GM19463 (cell line): ENCODE data around the gene UBXN7.
A peak's percentile ranks its signal among the peaks of the same experiment; 100 is the strongest.
"Not testable (repeated sequence)": the region's sequence is repeated elsewhere in the genome, so short reads cannot be mapped to it uniquely, and the experiment has no call there.

Experiments used
- ATAC-seq: cut with Tn5 transposase; IDR thresholded peaks from one replicate; pipeline ENCODE4 v1.9.1; 2021; ENCODE audit warnings: mild to moderate bottlenecking, moderate library complexity; ENCODE audit not compliant: unreplicated experiment

The UBXN7 gene

DNA sequence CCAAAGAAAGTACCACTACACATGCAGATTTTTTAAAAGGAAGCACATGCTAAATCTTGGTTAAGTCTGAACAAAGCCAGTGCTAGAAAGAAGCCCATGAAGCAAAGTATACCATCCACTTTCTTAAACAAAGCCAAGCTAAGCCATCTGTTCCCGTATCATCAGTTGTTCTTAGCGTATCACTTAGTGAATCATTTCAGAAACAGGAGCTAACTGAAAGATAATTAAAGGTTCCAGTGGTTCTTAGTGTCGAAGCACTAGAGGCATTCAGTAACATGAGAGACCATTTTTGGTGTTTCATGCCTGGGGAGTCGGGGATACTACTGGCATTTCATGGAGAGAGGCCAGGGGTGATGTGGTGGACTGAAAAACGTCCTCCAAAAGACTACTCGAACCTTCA, 12.8 kb downstream of the UBXN7 start:
- no peak for ATAC-seq

DNA sequence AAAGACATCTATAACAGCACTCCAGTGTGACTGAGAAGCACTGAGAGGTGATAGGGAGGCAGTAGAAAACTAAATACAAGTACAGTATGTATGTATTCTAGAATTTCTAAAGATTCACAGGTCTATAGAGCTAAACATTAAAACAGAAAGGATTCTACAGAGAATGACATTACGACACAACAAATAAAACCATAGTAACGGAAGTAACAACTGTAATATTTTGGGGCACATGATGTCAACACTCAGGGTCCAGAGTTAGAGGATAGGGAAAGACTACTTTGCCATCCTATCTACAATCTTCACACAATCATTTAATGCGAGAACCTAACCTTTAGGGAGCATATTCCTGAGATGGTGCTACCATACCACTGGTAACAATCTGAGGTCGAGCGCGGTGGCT, 13.6 kb downstream of the UBXN7 start:
- no peak for ATAC-seq

DNA sequence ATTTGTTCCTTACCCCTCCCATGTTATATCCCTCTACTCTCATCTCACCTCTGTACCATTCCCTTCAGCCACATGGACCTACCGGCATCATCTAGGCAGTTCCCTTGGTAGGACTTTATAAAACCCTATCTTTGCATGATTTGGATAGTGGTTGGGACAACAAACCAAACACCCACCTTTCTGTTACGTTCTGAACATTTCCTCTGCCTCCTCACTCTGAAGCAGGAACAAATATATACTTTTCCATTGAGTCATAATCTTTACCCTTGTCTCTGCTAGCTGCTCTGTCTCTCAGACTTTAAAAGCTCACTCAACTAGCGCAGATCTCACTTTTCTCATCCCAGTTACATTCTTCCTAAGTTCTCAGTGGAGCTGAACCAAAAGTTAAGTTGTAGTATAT, 17.8 kb downstream of the UBXN7 start:
- ATAC-seq, result no peak

DNA sequence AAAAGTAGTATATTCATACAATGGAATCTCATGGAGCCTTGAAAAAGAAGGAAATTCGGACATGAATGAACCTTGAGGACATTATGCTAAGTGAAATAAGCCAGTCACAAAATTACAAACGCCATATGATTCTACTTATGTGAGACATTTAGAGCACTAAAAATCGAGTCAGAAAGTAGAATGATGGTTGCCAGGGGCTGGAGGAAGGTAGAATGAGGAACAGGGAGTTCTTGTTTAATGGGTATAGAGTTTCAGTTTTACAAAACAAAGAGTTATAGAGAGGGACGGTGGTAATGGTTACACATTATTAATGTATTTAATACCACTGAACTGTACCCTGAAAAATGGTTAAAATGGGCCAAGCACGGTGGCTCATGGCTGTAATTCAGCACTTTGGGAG, 19.5 kb downstream of the UBXN7 start:
- peak; percentile 77 for ATAC-seq

DNA sequence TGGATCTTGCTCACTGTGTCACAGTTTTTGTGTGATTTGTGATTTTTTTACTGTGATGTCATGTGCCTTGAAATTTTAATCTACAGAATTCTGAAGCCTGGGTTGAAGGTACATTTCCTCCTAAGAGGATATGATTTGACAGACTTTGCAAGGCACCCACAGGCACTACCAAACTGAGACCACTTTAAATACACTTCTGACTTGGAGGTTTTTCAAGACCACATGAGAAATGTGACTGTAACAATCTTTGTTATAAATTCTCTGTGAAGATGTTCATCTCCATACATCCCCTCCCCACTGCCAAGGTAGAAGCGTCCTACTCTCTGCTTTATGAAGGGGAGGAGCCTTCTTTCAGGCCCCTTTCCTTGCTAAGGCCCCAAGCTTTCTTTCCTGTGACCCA, 22.8 kb downstream of the UBXN7 start:
- ATAC-seq, result no peak

DNA sequence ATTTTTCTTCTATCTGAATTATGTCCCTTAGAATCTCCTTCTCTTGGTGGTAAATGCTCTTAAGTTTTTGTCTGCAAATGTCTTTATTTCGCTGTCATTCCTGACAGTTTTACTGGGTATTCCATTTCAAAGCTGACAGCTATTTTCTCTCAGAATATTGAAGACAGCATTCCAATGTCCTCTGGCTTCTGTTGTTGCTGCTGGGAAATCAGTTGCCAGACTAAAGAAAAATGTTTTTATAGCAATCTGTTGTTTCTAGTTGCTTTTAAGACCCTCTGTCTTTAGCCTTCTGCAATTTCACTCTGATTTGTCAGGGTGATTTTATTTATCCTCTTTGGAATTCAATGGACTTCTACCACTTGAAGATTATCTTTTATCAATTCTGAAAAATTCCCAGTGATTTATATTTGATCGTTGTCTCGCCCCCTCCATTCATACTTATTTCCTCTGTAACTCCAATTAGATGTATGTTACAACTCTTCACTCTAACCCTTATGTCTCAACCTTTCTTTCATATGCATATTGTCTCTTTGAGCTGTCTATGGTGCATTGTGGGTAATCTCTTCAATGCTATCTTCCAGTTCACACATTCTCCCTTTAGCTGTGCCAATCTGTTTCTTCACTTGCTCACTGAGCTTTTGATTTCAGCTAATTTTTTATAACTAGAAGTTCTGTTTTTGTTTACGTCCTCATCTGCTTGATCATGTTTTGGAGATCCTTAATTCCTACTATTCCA, 23.5 kb downstream of the UBXN7 start:
- no peak for ATAC-seq

DNA sequence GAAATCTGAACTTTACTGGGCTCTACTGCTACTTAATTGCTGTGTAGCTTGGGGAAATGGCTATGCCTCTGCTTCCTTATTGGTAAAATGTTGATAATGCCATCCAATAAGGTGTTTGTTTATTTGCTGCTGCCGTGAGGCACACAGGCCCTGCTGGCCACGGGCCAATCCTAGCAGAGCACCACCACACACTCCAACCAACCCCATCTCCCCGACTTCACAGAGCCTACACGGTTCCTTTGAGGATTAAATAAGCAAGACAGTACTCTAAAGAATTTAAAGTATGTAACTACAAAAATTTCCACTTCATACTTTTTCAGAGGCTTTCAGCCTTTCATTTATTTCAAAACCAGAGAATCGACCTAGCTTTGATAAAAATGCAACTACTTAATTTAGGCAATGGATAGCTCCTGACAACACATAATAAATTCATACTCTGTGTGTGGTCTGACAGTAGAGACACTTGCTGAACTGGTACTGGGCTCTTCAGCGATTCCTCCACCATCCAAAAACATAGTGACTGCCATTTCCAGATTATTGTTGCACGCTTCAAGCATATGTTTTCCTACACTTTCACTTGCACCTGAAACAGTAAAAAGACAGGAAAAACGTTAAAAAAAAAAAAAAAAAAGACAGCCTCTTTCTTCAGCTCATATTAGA, 25.3 kb downstream of the UBXN7 start:
- ATAC-seq, result no peak

DNA sequence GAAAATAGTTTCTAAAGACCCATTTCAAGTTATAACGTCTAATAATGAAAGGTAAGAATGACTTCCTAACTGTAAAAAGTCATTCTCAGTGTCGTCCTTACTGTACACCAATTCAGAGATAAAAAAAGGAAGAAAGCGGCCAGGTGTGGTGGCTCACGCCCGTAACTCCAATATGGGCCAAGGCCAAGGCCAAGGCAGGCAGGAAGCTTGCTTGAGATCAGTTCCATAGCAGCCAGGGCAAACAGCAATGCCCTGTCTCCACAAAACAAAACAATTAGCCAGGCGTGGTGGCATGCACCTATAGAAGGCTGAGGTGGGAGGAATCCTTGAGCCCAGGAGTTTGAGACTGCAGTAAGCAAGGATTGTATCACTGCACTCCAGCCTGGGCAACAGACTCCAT, 31.9 kb downstream of the UBXN7 start:
- no peak for ATAC-seq

DNA sequence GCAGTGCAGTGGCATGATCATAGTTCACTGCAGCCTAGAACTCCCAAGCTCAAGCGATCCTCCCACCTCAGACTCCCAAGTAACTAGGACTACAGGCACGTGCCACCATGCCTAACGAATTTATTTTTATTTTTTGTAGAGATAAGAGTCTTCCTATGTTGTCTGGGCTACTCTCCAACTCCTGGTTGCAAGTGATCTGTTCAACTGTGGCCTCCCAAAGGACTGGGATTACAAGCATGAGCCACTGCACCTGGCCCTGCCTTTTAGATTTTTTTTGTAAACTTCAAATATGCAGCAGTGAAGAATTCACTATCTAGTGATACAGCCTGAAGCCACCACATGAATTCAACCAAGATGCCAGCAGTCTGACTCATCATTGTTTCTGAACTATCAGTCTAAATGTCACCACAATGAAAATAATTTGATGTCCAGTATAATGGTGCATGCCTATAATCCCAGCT, 32.7 kb downstream of the UBXN7 start:
- no peak for ATAC-seq

DNA sequence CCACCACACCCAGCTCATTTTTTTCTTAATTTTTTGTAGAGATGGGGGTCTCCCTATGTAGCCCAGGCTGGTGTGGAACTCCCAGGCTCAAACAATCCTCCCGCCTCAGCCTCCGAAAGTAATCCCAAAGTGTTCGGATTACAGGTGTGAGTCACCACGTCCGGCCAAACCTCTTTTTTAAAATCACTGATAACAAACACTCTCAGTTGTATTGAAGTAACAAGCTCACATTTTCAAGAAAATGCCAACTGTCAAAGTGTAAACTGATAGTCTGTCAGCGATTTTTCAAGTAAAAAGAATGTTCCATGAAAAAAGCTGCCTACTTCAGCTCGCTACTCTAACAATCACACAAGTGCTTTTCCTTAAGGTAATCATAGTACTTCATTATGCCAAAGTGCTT, 33.4 kb downstream of the UBXN7 start:
- ATAC-seq, result no peak

DNA sequence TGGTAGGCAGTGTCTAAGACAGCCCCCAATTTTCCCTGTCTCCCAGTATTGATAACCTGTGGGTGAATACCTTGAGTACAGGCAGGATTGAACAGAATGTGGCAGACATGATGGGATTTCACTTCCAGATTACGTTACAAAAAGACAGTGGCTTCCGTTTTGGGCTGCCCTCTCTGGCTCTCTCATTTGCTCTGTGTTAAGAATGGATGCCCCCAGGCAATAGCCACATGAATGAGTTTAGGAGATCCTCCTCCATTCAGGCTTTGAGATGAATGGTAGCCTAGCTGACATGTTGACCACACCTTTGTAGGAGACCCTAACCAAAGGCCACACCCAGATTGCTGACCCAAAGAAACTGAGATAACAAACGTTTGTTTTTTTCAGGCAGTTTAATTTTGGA, 34.3 kb downstream of the UBXN7 start:
- no peak for ATAC-seq

DNA sequence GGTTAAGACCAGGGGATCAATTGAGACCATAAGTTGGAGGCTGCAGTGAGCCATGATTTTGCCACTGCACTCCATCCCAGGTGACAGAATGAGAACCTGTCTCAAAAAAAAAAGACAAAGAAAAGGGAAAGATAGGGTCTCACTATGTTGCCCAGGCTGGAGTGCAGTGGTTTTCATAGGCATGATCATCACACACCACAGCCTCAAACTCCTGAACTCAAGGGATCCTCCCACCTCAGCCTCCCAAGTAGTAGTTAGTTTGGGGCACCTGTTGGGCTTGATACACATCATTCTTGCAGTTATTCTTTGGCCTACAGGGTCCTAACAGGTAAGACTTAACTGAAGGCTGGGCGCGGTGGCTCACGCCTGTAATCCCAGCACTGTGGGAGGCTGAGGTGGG, 42.1 kb downstream of the UBXN7 start:
- no peak for ATAC-seq

DNA sequence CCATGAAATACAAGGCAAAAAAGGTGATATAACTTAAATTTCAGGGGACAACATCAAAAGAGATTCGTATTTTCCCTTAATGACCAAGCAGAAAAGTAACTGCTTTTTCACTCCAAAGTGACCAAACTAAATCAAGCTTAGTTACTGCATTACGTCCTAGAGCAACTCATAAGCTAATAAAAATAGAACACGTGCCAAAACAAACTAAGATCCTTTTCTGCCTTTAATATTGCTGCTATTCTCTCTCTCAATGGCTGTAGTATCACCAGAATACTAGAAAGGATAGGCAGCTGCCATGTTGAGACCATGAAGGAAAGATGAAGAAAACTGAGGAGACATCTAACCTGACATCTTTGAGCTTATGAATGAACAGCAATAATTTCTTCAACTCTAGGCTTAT, 43.3 kb downstream of the UBXN7 start:
- ATAC-seq, result no peak

DNA sequence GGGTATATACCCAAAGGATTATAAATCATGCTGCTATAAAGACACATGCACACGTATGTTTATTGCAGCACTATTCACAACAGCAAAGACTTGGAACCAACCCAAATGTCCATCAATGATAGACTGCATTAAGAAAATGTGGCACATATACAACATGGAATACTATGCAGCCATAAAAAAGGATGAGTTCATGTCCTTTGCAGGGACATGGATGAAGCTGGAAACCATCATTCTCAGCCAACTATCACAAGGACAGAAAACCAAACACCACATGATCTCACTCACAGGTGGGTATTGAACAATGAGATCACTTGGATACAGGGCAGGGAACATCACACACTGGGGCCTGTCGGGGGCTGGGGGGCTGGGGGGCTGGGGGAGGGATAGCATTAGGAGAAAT, 44.3 kb downstream of the UBXN7 start:
- ATAC-seq, result not testable (repeated sequence)

DNA sequence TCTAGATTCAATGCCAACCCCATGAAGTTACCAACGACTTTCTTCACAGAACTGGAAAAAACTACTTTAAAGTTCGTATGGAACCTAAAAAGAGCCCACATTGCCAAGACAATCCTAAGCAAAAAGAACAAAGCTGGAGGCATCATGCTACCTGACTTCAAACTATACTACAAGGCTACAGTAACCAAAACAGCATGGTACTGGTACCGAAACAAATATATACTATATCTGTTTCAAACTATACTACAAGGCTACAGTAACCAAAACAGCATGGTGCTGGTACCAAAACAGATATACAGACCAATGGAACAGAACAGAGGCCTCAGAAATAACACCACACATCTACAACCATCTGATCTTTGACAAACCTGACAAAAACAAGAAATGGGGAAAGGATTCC, 45.4 kb downstream of the UBXN7 start:
- ATAC-seq, result not testable (repeated sequence)

DNA sequence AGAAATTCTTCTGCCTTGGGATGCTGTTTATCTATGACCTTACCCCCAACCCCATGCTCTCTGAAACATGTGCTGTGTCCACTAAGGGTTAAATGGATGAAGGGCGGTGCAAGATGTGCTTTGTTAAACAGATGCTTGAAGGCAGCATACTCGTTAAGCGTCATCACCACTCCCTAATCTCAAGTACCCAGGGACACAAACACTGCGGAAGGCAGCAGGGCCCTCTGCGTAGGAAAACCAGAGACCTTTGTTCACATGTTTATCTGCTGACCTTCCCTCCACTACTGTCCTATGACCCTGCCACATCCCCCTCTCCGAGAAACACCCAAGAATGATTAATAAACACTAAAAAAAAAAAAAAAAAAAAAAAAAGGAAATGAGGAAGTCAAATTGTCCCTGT, 46.2 kb downstream of the UBXN7 start:
- ATAC-seq, result not testable (repeated sequence)

DNA sequence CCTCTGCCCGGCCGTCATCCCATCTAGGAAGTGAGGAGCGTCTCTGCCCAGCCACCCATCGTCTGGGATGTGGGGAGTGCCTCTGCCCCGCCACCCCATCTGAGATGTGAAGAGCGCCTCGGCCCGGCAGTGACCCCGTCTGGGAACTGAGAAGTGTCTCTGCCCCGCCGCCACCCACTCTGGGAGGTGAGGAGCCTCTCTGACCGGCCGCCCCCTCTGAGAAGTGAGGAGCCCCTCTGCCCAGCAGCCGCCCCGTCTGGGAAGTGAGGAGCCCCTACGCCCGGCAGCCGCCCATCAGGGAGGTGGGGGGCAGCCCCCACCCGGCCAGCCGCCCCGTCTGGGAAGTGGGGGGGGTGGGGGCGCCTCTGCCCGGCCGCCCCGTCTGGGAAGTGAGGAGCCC, 46.8 kb downstream of the UBXN7 start:
- not testable (repeated sequence) for ATAC-seq

DNA sequence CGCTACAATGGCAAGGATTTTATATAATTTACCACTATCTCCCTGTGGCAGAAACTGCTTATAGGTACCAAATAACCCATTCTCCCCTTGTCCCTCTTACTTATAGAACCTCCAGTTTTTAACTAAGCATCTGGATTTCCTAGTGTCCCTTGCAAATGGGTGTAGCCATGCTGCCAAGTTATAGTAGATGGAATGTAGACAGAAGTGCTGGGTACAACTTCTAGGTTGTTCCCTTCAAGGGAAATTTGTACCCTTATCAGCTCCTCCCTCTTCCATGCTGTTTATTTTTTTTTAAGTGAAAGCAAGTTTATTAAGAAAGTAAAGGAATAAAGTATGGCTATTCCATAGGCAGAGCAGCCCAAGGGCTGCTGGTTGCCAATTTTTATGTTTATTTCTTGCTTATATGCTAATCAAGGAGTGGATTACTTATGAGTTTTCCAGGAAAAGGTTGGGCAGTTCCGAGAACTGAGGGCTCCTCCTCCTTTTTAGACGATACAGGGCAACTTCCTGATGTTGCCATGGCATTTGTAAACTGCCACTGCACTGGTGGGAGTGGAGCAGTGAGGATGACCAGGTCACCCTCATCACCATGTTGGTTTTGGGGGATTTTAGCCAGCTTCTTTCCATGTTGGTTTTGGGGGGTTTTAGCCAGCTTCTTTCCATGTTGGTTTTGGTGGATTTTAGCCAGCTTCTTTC, 53.9 kb downstream of the UBXN7 start:
- ATAC-seq, result no peak

DNA sequence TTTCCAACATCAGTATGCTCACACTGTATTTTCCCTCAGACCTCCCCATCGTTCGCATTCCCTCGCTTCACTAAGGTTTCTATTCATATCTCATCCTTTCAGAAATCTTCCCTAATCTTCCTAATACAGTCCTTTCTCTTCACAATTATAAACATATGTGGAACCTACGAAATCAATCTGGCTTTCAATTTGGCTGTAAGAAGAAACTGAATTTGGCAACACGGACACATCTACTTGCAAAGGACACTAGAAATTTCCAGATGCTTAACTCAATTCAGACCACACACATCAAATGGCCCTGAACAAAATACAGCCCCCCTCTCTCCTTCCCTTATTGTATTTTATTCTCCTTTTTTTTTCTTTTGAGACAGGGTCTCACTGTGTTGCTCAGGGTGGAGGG, 54.9 kb downstream of the UBXN7 start:
- ATAC-seq, result no peak

DNA sequence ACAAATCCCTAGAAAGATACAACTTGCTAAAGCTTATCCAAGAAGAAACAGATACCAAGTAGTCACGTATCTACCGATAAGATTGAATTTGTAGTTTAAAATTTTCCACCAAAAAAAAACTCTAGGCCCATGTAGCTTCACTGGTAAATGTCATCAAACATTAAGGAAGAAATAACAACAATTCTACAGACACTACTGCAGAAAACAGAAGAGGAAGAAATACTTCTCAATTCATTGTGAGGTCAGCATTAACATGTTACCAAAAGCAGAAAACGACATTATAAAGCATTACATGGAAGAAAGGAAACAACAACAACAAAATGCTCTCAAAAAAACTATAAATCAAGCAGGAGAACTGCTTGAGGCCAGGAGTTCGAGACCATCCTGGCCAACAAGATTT, 66.5 kb downstream of the UBXN7 start:
- no peak for ATAC-seq

DNA sequence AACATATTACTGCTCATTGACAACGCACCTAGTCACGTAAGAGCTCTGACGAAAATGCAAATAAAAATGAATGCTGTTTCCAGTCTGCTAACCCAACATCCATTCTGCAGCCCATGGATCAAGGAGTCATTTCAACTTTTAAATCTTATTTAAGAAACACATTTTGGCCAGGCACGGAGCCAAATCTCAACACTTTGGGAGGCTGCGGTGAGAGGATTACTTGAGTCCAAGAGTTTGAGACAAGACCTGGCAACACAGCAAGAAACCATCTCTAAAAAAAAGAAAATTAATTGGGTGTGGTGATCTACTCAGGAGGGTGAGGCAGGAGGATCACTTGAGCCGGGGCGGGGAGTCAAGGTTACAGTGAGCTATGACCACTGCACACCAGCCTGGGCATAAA, 71.6 kb downstream of the UBXN7 start:
- ATAC-seq, result no peak

DNA sequence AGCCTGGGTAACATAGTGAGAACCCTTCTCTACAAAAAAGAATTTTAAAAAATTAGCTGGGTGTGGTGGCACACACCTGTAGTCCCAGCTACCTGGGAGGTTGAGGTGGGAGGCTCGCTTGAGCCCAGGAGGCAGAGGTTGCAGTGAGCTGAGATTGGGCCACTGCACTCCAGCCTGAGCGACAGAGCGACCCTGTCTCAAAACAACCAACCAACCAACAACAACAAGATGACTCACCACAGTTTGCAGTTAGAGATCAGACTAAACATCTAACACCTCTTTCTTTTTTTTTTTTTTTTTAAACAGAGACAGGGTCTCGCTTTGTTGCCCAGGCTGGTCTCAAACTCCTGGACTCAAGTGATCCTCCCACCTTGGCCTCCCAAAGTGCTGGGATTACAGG, 73.7 kb downstream of the UBXN7 start:
- not testable (repeated sequence) for ATAC-seq
